IgD-negative memory B cell (primary cell): ENCODE results near the gene KSR1. TPM values are rescaled to one million over a fixed set of nuclear protein-coding genes. Genes with fewer than 3 reads are reported as not detected.

Experiments
- H3K27ac Mint-ChIP-seq, 3 donors: one replicate each; pipeline ENCODE4 v1.8.0; 2020 to 2022; ENCODE audit warnings: mild to moderate bottlenecking in 3 of 3, mixed read lengths in 3 of 3, moderate library complexity in 1 of 3
- H3K27me3 Mint-ChIP-seq: one replicate; pipeline ENCODE4 v1.8.0; 2021; ENCODE audit warnings: mixed read lengths
- H3K36me3 Mint-ChIP-seq: one replicate; pipeline ENCODE4 v1.8.0; 2020; ENCODE audit warnings: mild to moderate bottlenecking, mixed read lengths
- H3K4me1 Mint-ChIP-seq, 3 donors: one replicate each; pipeline ENCODE4 v1.8.0; 2020 to 2022; ENCODE audit warnings: mixed read lengths in 3 of 3, mild to moderate bottlenecking in 1 of 3
- H3K4me3 Mint-ChIP-seq, 4 donors: one replicate each; pipeline ENCODE4 v1.8.0; 2020 to 2022; ENCODE audit warnings: mild to moderate bottlenecking in 4 of 4, mixed read lengths in 4 of 4, moderate library complexity in 3 of 4
- H3K9me3 Mint-ChIP-seq, 3 donors: one replicate each; pipeline ENCODE4 v1.8.0; 2020 to 2021; ENCODE audit warnings: mixed read lengths in 3 of 3, mild to moderate bottlenecking in 1 of 3
- polyA plus RNA-seq: library from polyadenylated mRNA; unstranded; fragments of 300-500 nt; fragmentation: Illumina TruSeq; gene quantifications from one replicate; pipeline ENCODE4 v1.2.3, GENCODE V29; 2021

KSR1 gene
- polyA plus RNA-seq, 1 donor from 2014 or later, result 2.1 TPM

DNA sequence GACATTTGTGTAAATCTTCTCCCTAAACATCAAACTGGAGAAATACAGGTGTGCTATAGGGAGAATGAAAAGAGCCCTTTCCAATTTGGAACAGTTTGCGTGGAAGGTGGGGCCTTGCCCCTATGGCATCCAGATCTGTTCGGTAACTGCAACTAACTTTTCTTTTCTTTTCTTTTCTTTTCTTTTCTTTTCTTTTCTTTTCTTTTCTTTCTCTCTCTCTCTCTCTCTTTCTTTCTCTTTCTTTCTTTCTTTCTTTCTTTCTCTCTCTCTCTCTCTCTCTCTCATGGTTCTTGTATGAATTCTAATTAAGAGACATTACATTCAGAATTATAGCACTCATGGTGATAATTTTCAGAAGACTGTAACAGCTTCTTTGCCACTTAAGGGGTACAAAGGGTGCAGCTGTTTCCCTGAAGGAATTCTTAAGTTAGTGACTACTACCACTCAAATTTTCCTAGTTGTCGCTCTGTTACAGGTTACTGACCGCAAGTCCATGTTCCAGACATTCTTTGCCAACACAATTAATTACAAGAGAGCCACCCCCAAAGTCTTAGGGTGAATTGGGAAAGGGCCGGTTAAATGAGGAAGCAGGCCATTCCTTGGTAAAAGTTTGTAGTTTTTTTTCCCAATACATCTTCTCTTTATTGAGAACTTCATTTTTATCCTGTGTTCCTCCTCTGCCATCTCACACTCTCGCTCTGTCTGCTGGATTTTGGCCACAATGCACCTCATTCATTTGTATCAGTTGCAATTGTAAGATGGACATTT lies 69.8 kb downstream of the KSR1 start:
- Mint-ChIP-seq H3K27me3 (no peaks in the 10 kb centered on the region), H3K36me3 (peaks cover 4% of the 10 kb centered on the region), H3K9me3 (no peaks in the 10 kb centered on the region), H3K27ac (peak overlapping the region; percentile 25 to 51 (median 29)), H3K4me1 (peaks cover 24 to 41% (median 38%) of the 10 kb centered on the region in 3 donors), H3K4me3 (peak overlapping the region in 1 of 4 donors; percentile 85)

DNA sequence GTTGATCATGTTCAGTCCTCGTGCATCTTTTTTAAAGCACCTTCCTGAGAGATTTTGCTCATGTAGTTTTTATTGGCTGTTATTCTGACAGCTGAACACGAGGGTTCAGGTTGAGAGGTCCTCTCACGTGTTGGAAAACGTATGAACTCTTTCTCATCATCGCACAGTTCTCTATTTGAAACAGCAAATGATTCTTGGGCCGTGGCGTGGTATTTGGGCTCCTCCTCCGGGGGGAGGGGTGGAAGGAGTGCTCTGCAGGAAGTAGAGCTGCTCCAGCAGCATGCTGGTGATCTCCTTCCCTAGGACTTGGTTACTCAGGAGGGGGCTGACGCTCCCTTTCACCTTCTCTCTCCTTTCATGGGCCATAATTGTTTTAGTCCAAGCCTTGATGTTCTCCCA lies 70.4 kb downstream of the KSR1 start:
- Mint-ChIP-seq H3K4me3 (peak overlapping the region in 2 of 4 donors; percentile 48 to 85), H3K4me1 (peaks cover 26 to 47% (median 44%) of the 10 kb centered on the region in 3 donors), H3K9me3 (no peaks in the 10 kb centered on the region), H3K27ac (peak overlapping the region; percentile 25 to 51 (median 29)), H3K36me3 (peaks cover 4% of the 10 kb centered on the region), H3K27me3 (no peaks in the 10 kb centered on the region)

DNA sequence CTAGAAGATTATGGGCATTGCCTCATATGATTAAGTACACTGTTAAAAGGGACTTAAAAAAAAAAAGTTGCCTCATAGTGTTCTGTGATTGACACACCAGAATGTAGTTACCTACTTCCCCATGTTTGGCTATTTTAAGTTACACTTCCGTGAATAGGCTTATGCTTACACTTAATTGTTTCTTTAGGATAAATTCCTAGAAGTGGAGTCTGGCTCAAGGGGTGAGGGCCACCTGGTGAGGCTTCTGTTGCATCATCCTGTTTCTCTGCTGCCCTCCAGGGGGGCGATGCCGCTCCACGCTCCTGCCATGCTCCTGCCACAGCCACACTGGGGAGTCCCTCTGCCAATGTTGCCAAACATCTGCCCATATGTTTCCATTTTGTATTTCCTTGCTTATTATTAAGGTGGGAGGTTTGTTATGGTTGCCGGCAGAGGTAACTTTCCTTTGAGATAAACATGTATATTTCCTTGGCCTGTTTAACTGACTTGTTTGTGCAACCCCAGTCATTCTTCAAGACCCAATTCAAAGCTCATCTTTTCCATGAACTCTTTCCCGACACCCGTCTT lies 73.1 kb downstream of the KSR1 start:
- H3K27ac Mint-ChIP-seq, result peak overlapping the region in 2 of 3 donors; percentile 26 to 89
- peaks cover 2% of the 10 kb centered on the region for H3K36me3 Mint-ChIP-seq
- H3K4me1 Mint-ChIP-seq, result peaks cover 24 to 42% (median 39%) of the 10 kb centered on the region in 3 donors
- H3K27me3 Mint-ChIP-seq, result no peaks in the 10 kb centered on the region
- peak overlapping the region in 2 of 4 donors; percentile 4 to 64 for H3K4me3 Mint-ChIP-seq
- no peaks in the 10 kb centered on the region for H3K9me3 Mint-ChIP-seq

DNA sequence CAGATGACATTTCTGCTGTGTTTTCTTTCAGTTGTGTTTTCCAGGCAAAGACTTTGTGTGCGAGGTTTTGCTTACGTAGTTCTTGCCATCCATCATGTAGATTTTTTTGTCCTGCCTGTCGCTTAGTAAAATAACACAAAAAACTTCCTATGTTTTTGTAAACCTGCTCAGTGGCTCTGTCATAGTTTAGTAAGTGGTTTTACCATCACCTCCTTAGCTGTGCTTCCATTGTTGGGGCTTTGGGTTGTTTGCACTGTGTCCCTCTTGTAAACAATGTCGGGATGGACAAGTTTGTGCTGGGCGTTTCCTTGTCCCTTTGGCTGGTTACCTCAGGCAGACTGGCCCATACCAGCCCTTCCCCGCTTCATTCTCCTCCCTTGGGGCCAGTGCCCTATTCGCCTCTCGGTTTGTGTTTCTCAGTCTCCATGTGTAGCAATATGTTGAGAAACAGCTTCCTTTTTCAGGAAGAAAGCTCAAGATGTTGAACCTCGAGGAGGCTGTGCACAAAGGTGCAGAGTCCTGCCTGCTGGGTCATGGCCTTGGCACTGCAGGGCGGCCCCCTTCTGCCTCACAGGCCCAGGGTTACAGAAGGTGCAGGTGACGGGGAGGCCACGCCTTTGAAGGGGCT lies 74.6 kb downstream of the KSR1 start:
- Mint-ChIP-seq H3K4me3 (no peak overlapping the region), H3K36me3 (peaks cover 2% of the 10 kb centered on the region), H3K27ac (peak overlapping the region; percentile 7 to 75 (median 27)), H3K27me3 (no peaks in the 10 kb centered on the region), H3K9me3 (no peaks in the 10 kb centered on the region), H3K4me1 (peaks cover 22 to 37% (median 36%) of the 10 kb centered on the region in 3 donors)

DNA sequence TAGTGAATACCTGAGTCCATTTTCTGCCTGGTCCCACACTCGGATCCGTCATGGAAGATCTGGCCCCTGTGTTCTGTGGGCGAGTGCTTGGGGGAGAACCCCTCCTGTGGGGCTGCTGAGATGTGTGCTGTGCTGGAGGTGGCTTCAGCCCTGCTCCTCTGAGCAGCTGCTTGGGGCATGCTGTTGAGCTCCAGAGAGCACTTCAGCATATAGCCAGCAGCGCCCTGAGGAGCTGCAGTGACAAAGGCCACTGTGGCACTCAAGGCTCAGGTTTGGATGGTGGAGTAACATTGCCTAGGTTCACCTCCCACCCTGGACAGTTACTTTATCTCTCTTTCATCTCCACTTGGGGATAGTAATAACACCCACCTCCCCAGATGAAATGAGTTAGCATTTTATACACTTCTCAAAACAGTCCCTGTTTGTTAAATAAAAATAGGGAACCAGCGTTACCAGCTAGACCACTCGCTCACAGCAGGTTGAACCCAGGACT lies 75.3 kb downstream of the KSR1 start:
- Mint-ChIP-seq H3K9me3 (no peaks in the 10 kb centered on the region), H3K4me3 (peak overlapping the region in 2 of 4 donors; percentile 4 to 54), H3K36me3 (peaks cover 2% of the 10 kb centered on the region), H3K4me1 (peaks cover 15 to 32% (median 31%) of the 10 kb centered on the region in 3 donors), H3K27me3 (no peaks in the 10 kb centered on the region), H3K27ac (peak overlapping the region; percentile 7 to 68 (median 27))

DNA sequence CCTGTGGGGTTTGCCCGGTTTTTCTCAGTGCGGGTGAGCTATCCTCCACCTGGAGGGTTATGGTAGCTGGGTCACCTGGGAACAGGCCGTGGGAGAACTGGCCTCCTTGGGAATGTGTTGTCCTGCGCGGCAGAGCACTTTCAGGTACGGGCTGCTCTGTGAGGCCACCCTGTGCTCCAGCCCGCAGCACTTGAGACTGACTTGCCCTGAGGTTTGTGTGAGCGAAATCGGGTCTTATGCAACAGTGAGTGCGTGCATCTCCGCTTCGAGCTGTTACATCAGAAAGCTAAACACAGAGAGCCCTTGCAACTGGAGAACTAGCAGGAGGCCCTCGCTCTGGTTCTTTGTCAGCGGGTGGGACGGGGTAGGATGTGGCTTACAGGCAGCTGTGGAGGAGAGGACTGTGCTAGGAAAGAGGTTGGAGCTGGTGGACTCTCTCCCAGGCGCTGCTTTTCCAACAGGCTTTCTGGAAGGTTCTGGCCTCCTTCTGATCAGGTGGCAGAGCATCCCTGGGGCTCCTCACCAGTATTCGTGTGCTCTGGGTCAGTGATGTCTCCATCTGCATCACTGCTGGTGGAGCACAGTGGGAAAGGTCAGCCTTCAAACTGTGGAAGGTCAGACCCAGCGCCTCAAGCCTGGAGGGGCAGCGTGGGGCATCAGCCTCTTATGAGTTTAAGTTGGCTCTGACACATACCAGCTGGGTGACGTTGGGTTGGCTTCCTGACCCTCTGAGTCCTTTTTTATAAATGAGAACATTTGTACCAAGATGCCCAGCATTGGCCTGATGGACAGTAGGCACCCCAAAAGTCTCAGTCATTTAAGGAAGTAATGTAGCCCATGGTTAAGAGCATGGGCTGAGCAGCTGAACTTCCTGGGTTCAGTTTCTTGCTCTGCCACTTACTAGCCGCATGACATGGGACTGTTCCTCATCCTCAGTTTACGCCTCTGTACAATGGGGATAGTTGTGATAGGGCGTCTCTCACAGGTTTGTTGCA lies 76.3 kb downstream of the KSR1 start:
- peaks cover 11 to 28% (median 26%) of the 10 kb centered on the region in 3 donors for H3K4me1 Mint-ChIP-seq
- H3K4me3 Mint-ChIP-seq, result peak overlapping the region in 1 of 4 donors; percentile 12

DNA sequence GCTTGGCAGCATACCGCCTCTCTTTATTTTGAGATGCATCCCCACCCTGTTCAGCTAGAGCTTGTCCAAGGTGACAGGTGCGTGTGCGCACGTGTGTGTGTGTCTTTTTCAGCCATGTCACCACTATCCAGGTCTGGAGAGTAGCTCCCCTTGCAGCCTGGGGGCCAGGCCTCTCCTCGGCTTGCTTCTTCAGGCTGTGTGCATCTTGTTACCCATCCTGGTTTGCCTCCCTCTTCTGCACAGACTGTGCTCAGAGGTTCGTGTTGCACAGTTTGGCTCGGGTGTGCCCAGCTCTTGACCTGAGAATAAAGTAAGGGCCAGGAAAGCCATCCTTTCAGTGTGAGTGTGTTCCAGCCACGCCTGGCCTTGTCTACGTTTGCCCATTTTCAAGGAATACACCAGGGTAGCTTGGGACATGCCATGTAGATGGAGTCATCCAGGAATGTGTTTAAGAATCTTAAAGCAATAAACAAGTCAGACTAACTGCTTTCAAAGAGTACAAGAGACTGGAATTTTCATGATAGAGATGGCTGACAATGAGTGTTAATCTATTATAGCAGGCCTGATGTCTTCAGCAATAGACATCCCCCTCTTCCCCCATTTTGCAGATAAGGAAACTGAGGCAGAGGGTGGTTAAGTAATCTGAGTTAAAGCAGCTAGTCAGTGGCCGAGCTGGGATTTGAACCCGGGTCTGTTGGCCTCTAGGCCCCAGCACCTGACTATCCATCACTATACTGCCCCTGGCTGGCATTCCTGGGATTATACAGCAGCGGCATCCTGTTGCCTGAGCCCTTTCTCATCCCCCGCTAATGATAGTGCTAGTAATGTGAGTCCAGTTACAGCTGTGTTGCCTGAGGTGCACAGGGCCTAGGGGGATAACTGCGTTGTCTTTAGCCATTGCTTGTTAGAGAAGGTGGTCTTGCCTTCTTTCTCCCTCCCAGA lies 77.9 kb downstream of the KSR1 start:
- Mint-ChIP-seq H3K9me3 (no peaks in the 10 kb centered on the region), H3K4me3 (no peak overlapping the region), H3K4me1 (peaks cover 9 to 30% (median 24%) of the 10 kb centered on the region in 3 donors), H3K27me3 (no peaks in the 10 kb centered on the region), H3K27ac (peak overlapping the region in 1 of 3 donors; percentile 55), H3K36me3 (peaks cover 2% of the 10 kb centered on the region)

More for the DNA sequence above, 76.3 kb downstream of the KSR1 start:
- Mint-ChIP-seq H3K9me3 (no peaks in the 10 kb centered on the region), H3K27ac (no peak overlapping the region), H3K27me3 (no peaks in the 10 kb centered on the region), H3K36me3 (peaks cover 2% of the 10 kb centered on the region)

DNA sequence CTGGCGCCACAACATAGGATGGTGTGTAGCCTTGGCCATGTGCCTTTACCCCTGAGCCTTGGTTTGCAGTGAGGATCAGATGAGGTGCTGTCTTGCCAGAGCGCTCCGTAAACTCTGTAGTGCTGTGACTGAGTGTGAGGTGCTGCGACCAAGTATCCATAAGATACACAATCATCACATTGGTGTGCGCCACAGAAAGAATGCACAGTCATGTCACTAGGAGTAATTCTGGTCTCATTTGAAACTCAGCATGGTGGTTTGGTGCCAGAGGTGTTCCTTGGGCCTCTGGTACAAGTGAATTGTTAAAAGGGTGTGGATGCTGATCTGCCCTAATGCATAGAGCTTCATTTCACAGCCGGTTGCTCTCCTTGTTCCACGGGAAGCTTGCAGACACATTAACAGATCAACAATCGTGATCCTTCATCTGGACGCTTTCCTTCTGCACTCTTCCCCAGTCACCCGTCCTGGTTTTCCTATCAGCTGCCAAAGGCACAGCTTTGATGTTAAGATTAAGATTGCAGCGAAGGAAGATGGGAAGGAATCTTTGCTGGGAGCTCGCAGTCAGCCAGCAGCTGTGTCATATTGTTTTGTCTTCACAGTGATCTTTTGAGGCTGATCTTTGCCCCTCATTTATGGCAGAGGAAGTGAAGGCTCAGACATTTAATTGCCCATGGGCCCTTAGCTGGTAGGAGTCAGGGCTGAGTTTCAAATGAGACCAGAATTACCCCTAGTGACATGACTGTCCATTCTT lies 79.1 kb downstream of the KSR1 start:
- H3K27me3 Mint-ChIP-seq, result no peaks in the 10 kb centered on the region
- H3K36me3 Mint-ChIP-seq, result peaks cover 2% of the 10 kb centered on the region
- peak overlapping the region in 1 of 4 donors; percentile 5 for H3K4me3 Mint-ChIP-seq
- peaks cover 8 to 20% (median 18%) of the 10 kb centered on the region in 3 donors for H3K4me1 Mint-ChIP-seq
- H3K27ac Mint-ChIP-seq, result no peak overlapping the region
- no peaks in the 10 kb centered on the region for H3K9me3 Mint-ChIP-seq

DNA sequence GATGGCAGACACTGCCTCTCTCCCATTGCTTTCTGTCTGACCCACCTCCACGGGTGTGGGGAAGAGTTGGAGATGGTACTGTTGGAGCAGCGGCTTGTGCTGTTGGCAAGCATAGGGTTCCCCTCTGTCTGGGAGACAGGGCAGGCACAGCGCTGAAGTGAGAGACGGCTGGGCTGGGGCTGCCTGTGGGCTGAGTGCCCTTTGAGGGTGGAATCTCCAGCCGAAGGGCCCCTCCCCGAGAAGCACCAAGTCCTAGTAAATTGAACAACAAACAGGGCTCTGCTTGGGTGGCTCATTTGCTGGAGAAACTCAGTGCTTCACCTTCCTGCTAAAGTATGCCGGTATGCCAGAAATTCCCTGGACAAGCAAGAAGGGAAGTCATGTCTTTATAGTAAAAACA lies 79.7 kb downstream of the KSR1 start:
- Mint-ChIP-seq H3K36me3 (peaks cover 2% of the 10 kb centered on the region), H3K27ac (no peak overlapping the region), H3K4me1 (peaks cover 7 to 17% (median 15%) of the 10 kb centered on the region in 3 donors), H3K27me3 (no peaks in the 10 kb centered on the region), H3K4me3 (peak overlapping the region in 1 of 4 donors; percentile 5), H3K9me3 (no peaks in the 10 kb centered on the region)

DNA sequence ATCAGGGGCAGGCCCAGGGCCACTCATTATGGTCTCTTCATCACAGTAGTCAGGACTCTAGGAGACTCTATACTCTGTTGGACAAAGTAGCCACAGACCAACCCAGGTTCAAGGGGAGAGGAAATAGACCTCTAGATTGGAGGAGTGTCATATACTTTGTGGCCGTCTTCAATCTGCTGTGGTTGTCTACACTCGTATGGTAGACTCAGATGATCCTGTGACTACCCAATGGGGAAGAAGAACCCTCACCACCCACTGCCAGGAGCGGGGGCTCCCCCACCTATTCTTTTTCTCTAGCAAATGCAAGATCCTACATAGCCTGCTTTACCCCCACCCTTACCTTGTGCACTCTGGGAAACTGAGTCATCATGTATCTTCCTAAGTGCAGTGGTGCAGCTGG lies 80.5 kb downstream of the KSR1 start:
- no peaks in the 10 kb centered on the region for H3K27me3 Mint-ChIP-seq
- H3K4me3 Mint-ChIP-seq, result no peak overlapping the region
- peaks cover 12 to 18% (median 15%) of the 10 kb centered on the region in 3 donors for H3K4me1 Mint-ChIP-seq
- H3K27ac Mint-ChIP-seq, result no peak overlapping the region
- H3K9me3 Mint-ChIP-seq, result no peaks in the 10 kb centered on the region
- H3K36me3 Mint-ChIP-seq, result peaks cover 2% of the 10 kb centered on the region

DNA sequence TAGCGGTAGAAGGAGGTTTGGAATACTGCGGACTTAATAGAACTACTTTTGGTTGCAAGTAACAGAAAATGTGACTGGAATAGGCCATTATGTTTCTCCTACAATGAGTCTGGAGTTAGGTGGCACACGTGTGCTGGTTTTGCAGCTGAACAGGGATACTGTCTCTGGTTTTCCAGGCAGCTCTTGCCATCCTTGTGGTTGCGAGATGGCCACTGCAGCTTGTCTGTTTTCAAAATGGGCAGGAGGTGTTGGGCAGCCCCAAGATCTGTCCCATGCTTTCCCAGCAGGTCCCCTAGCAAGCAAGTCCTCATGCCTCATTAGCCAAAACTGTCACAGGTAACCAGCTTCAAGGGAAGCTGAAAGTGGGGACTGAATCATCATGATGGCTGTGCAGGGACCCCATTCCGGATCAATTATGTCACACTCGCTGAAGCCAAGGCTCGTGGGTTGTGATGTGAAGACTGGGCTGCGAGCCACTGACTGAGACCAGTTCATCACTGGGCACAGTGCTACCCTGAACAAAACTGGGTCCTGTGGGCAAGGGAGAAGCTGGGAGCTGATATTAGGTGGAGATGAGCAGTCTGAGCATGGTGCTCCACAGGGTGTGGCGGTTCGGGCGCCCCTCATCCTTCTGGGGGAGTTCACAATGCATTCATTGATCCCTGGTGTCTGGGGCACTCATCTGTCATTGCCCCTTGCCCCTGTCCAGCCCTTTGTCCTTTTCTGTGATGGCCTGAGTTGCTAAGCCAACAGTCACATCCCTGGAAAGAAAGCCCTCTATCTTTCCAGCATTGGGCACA lies 82.1 kb downstream of the KSR1 start:
- Mint-ChIP-seq H3K27ac (peak overlapping the region in 2 of 3 donors; percentile 21 to 45), H3K36me3 (peaks cover 2% of the 10 kb centered on the region), H3K9me3 (no peaks in the 10 kb centered on the region), H3K4me1 (peaks cover 24 to 31% (median 26%) of the 10 kb centered on the region in 3 donors), H3K27me3 (no peaks in the 10 kb centered on the region), H3K4me3 (no peak overlapping the region)

DNA sequence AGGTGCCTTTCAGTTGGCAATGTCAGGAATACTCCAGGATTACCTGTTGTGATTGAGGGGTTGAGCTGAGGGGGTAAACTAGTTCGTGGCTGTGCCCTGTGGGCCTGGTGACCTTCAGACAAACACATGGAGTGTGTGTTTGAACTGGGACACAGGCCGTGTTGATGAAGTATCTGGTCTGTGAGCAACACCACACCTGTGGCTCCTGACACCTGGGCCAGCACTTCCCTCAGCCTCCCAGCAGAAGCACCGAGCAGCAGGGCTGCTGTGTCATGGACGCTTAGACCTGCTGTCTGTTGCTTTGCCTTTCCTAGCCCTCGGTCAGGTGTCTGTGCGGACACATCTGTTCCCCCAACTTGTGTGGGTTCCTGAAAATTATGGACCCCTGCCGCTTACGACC lies 82.9 kb downstream of the KSR1 start:
- Mint-ChIP-seq H3K27ac (no peak overlapping the region), H3K4me3 (no peak overlapping the region), H3K4me1 (peaks cover 32 to 39% (median 34%) of the 10 kb centered on the region in 3 donors), H3K36me3 (peaks cover 2% of the 10 kb centered on the region), H3K27me3 (no peaks in the 10 kb centered on the region), H3K9me3 (no peaks in the 10 kb centered on the region)
